HG02798 (cell line): ENCODE results near the gene AVPR1A.

Experiments used
- ATAC-seq: cut with Tn5 transposase; IDR thresholded peaks from one replicate; pipeline ENCODE4 v1.9.1; 2021; ENCODE audit warnings: mild to moderate bottlenecking; ENCODE audit not compliant: unreplicated experiment, poor library complexity

Gene AVPR1A

GRCh38 chr12:63098851-63099250, 52.1 kb downstream of the AVPR1A start:
- ATAC-seq = no peak

- ATAC-seq = no peak
Measured at GRCh38 chr12:63095369-63095980, 55.5 kb downstream of the AVPR1A start.

GRCh38 chr12:63093711-63094110, 57.3 kb downstream of the AVPR1A start:
- no peak for ATAC-seq

GRCh38 chr12:63093084-63093483, 57.9 kb downstream of the AVPR1A start:
- no peak for ATAC-seq
